HG03521 (cell line): ENCODE data around the gene PLPP4.

Source experiments
- ATAC-seq: cut with Tn5 transposase; IDR thresholded peaks from one replicate; pipeline ENCODE4 v1.9.1; 2021; ENCODE audit warnings: mild to moderate bottlenecking, moderate library complexity; ENCODE audit not compliant: unreplicated experiment

Gene PLPP4

DNA sequence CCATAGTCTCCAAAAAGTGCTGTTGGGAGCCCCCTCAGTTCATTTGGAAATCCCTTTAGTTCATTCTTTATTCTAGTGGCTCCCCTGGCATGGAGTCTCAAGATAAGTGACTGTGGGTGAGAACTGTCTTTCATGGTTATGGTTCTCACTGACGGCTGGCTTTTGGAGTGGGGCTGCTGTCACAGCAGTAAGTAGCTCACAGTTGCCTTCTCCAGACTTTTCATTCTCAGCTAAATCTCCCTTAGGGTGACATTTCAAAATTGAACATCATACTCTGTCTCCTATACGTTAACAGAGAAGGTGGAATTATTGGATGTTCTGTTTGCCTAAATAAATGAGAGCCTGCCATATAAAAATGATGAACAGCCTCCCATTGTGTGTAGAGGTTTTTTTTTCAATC lies 58.7 kb downstream of the PLPP4 start:
- no peak for ATAC-seq

DNA sequence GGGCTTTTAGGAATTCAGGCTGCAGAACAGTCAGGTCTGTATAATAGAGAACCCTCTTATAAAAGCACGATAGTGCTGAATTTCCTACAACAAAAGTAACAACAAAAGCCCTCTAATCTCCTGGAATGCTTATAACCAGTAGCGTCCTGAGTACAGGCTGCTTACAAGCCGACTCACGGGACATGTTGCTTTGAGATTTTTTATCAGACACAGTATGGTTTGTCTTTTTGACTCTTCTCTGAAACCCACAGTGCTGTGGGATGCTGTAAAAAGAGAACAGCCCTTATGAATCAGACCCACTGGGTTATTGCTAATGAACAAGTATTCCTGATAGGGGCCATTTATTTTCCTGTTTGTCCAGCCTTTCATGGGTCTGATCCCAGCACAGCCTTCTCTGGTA lies 59.4 kb downstream of the PLPP4 start:
- ATAC-seq: no peak

- ATAC-seq: no peak
These were observed 60.2 kb downstream of the PLPP4 start for GRCh38 chr10:120517196-120517595.

- ATAC-seq: no peak
These were observed 61.0 kb downstream of the PLPP4 start for GRCh38 chr10:120517881-120518484.

GRCh38 chr10:120521880-120522279 lies 64.9 kb downstream of the PLPP4 start:
- ATAC-seq: no peak

DNA sequence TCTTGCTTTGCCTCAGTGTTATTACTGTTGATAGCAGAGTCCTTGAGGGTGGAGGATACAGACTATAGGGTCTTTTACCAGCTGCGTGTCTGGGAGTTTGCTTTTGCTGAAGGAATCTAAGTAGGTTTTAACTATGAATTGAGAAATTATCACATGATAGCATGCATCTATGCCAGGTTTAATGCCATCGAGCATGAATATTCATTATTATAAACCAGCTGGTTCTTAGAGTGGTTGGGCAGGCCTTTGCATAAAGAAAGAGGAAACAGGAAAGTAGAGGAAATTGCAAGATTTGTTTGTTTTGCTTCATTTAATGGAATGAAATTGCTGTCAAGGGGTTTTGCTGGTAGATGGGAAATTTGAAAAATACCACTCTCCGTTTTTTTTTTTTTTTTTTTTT lies 70.7 kb downstream of the PLPP4 start:
- no peak for ATAC-seq

- no peak for ATAC-seq
These were observed 73.7 kb downstream of the PLPP4 start for GRCh38 chr10:120530699-120531098.

GRCh38 chr10:120538091-120538490 lies 81.1 kb downstream of the PLPP4 start:
- ATAC-seq: no peak

DNA sequence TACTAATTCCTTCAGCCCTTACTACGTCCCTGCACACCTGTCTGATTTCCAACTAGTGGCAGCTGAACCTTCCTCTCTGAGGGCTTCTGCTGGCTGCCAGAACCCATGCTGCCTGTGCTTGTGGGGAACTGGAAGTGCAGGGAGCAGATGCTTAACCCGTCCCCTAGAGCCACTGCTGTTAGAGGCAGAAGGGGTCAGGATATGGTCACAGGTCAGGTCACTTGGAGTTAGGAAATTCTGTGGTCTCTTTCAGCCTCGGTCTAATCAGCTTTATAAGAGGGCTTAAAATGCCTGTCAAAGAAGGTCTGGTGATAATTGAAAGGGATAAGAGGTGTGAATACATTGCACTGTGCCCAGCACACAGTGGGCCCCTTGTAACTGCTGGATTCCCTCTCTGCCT lies 82.0 kb downstream of the PLPP4 start:
- ATAC-seq: no peak

- no peak for ATAC-seq
These were observed 83.5 kb downstream of the PLPP4 start for GRCh38 chr10:120540486-120540885.

DNA sequence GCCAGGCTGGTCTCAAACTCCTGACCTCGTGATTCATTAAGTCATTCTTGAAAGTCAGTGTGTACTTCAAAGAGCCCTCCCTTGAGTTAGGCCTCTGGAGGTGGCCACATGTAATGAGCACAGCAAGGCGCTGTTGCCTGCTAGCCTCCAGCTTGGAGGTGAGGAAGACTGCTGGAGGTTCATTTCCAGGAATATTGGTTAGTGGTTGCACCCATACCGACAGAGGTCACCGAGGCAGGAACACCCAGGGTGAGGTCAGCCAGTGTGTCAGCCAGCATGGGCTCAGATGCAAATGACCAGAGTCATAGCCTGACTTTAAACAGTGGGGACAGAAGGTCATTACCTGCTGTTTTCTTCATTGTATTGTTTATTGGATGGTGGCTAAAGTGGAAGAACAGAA lies 85.0 kb downstream of the PLPP4 start:
- no peak for ATAC-seq

DNA sequence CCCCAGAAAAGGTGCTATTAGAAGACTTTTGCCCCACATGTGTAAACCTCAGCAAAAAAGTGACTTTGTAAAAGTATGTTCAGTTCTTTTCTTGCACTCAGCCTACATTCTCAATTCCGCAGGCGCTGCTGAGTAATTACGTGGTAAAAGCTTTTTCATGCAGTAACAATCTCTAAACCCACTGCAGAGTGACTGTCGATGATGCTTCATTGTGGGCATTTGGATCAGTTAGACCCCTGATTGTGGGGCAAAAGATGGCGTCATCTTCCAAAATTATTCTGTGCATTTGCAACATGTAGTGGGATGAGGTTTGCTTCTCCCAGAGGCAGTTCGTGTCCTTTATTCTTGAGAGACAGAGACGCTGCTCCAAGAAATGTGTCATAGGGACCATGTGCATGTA lies 85.6 kb downstream of the PLPP4 start:
- no peak for ATAC-seq

GRCh38 chr10:120543291-120543690 lies 86.3 kb downstream of the PLPP4 start:
- ATAC-seq: no peak

DNA sequence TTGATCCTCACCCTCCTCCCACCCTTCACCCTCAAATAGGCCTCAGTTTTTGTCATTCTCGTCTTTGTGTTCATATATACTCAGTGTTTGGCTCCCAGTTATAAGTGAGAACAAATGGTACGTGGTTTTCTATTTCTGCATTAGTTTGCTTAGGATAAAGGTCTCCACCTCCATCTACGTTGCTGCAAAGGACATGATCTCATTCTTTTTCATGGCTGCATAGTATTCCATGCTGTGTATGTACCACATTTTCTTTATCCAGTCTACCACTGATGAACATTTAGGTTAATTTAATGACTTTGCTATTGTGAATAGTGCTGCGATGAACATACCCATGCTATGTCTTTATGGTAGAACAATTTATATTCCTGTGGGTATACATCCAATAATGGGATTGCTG lies 91.2 kb downstream of the PLPP4 start:
- no peak for ATAC-seq

DNA sequence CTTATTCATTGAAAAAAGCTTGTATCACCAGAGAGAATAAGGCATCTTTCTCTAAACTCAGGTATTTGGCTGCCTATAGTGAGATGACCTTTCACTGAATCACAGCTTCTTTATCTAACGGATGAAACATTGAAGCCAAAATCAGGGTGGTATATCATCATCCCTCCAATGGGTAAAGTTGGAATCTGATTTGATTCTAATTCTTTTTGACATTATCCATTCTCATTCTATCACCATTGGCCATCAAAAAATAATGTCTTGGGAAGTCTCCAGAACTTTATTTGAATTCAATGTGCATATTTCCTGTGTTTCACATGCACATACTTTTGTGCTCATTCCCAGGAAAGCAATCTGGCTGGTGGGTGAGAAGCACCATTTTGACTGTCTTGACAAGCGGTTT lies 95.2 kb downstream of the PLPP4 start:
- ATAC-seq: no peak

DNA sequence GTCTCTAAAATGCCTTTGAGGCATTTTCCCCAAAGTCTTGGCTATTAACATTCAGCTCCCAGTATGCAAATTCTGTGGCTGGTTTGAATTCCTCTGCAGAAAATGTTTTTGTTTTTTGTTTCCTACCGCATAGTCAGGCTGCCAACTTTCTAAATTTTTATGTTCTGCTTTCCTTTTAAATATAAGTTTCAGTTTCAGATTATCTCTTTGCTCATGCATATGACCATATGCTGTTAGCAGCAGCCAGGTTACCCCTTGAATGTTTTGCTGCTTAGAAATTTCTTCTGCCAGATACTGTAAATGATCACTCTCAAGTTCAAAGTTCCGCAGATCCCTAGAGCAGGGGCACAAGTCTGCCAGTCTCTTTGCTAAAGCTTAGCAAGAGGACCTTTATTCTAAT lies 96.9 kb downstream of the PLPP4 start:
- no peak for ATAC-seq

DNA sequence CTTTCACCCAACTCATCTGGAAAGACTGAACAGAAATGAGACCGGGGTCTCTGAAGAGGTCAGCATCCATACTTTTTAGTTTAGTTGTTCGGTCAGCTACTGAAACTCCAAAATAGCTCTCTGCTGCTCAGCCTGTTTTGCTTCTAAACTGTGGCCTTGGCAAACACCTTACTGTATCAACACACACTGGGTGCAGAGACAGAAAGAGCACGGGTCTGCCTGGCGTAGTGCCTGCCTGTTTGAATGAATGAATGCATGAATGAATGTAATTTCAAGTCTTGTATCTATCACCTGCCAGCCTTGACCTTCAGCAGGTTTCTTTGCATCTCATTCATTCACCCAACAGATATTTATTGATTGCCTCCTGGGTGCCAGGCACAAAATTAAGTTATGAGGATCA lies 98.4 kb downstream of the PLPP4 start:
- no peak for ATAC-seq

GRCh38 chr10:120555842-120556532 lies 99.0 kb downstream of the PLPP4 start:
- ATAC-seq: no peak

DNA sequence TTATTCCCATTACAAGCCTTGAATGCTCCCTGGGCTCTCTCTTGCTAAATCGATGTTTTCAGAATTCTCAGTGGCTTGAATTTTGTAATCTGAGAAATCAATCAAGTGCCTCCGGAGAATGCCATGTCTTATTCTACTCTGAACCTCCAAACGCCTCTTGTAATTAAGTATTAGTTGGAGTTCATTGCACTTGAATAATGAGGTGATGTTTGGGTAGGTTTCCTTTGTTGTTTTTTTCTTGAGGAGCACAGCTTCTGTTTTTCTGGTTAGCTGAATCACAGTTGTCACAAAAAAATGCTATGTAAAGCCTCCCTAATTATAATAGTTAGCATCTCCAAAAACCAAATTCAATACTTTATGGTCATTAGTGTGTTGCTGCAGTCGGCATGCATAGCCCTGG lies 100.3 kb downstream of the PLPP4 start:
- ATAC-seq: no peak

GRCh38 chr10:120559800-120560199 lies 102.8 kb downstream of the PLPP4 start:
- ATAC-seq: no peak

DNA sequence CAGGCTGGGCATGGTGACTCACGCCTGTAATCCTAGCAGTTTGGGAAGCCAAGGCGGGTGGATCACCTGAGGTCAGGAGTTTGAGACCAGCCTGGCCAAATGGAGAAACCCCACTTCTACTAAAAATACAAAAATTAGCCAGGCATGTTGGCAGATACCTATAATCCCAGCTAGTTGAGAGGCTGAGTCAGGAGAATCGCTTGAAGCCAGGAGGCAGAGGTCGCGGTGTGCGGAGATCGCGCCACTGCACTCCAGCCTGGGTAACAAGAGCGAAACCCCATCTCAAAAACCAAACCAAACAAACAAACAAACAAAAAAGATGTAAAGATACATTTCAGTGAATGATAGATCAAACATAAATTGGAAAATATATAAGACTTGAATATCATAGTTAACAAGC lies 105.9 kb downstream of the PLPP4 start:
- ATAC-seq: no peak

- ATAC-seq: no peak
These were observed 113.4 kb downstream of the PLPP4 start for GRCh38 chr10:120570418-120570817.

DNA sequence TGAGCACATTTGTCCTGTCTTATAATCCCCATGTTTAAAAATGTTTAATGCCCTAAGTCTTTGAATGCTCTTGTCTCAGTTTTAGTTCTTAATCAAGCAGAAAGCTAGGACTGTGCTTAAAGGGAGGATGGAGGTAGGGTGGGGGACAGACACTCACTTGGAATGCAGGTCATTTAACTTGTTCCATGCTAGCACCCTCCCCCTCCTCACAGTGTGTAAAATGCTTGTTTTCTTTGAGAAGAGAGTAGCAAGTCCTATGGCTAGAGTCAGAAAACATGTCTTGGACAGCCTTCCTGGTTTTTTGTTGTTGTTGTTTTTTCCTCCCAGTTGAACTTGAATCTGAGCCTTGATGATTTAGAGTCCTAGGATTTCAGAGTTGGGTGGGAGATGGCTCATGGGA lies 114.2 kb downstream of the PLPP4 start:
- no peak for ATAC-seq
